GM12873 (cell line): ENCODE data around the gene AGAP3.

Source experiments
- TF ChIP-seq, protein P1 (sequence below): IDR thresholded peaks from 2 replicates; pipeline ENCODE4 v1.5.1; 2012; ENCODE audit warnings: low read depth, mild to moderate bottlenecking, moderate library complexity, low read length, control low read depth; ENCODE audit not compliant: insufficient read depth; ENCODE audit errors: missing control alignments

The AGAP3 gene

DNA sequence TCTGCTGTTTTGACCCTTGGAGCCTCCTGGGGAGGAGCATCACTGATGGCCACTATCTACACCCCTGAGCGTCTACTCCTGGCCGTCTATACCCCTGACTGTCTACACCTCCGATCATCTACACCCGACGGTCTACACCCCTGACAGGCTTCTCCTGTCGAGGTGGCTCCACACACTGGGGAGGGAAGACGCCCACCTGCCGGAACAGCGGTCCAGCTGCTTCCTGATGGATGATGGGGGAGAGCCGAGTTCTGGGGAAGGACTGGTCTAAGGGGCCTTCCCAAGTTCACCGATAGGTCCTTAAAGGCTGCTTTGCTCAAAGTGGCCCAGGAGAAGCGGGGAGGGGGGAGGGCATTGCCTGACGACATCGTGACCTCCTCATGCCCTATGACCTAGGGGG lies 41.9 kb downstream of the AGAP3 start:
- TF ChIP-seq, protein P1, sequence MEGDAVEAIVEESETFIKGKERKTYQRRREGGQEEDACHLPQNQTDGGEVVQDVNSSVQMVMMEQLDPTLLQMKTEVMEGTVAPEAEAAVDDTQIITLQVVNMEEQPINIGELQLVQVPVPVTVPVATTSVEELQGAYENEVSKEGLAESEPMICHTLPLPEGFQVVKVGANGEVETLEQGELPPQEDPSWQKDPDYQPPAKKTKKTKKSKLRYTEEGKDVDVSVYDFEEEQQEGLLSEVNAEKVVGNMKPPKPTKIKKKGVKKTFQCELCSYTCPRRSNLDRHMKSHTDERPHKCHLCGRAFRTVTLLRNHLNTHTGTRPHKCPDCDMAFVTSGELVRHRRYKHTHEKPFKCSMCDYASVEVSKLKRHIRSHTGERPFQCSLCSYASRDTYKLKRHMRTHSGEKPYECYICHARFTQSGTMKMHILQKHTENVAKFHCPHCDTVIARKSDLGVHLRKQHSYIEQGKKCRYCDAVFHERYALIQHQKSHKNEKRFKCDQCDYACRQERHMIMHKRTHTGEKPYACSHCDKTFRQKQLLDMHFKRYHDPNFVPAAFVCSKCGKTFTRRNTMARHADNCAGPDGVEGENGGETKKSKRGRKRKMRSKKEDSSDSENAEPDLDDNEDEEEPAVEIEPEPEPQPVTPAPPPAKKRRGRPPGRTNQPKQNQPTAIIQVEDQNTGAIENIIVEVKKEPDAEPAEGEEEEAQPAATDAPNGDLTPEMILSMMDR, result no peak

DNA sequence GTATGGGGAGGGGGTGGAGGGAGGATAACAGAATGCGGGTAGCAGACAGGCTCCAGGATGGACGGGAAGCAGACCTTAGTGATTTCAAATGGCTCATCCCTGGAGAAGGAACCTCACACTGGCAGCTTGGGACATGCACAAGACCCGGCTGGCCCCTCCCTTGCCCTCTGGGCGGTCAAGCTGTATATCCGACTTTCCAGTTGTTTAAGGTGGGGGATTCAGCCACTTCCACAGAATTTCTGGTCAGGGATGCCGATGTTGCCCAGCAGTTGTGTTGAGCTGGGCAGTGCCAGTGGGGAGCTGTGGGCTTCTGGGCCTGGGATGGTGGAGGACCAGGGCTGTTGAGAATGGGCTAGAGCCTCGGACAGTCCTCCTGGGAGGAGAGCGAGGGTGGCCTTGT lies 42.4 kb downstream of the AGAP3 start:
- TF ChIP-seq, protein P1, result no peak

GRCh38 chr7:151129117-151129959 lies 43.1 kb downstream of the AGAP3 start:
- TF ChIP-seq, protein P1, result no peak

DNA sequence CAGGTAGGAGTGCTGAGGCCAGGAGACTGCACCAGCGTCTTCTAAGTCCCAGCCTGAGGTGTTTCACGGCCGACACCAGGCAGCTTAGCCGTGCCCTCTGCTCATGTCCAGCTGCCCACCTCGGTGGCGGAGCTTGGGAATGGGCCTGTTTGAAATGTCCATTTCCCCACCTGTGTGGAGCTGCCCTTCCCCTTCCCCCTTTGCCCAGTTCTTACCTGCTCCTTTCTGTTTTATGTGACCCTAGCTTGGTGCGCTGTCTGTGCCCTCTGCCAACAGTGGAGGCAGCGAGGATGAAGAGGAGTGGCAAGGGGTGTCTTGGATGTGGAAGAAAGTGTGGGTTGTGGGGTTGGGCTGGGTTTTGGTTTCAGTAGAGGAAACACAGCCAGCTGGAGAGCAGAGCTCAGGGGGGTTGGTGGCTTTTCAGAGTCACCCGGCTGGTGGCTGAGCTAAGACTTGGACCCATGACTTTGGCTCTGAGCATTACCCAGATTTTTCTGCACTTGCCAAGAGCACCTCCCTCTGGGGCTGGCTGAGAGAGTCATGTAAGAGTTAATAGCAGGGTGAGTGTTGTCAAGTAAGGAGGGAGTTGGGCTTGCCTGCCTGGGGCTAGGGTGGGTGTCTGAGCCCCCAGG lies 43.8 kb downstream of the AGAP3 start:
- TF ChIP-seq, protein P1, result no peak

GRCh38 chr7:151130741-151131157 lies 44.5 kb downstream of the AGAP3 start:
- TF ChIP-seq, protein P1, result no peak

- TF ChIP-seq, protein P1, result no peak
Measured at GRCh38 chr7:151131224-151131591, 44.9 kb downstream of the AGAP3 start.

DNA sequence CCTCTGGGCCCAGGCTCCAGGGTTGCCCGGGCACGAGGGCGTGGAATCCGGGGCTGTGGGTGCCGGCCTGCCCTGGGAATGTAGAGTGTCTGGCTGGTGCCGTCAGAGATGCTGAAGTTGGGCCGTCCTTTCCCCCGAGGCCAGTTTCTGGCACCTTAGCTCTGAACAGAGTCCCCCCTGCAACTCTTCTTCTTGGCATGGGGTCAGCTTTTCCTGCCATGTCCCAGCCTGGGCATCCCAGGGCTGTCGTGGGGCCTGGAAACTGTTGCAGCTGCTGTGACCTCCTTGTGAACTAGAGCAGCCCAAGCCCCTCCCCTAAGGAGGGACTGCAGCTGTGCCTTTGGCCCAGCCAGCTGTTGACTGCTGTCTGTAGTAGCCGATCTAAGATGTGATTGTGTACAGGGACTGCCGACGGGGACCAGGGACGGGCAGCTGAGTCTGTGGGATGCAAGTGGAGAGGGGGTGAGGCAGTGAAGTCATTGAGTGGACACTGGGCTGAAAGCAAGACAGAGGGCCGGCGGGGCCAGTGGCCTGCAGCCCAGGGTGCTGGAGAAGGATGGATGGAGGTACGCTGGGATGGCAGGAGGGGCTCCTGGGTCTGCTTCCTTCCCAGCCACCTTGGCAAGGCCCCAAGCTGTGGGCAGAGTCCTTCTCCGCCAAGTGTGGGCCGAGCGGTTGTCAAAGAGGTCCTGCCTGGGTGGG lies 45.5 kb downstream of the AGAP3 start:
- TF ChIP-seq, protein P1, result no peak
